SK-N-SH treated with all-trans-retinoic acid at 6 μM for 48 hours (cell line): ENCODE data around the gene THAP5.

ENCODE experiments used
- ATAC-seq: fragments of 200-7000 bp; cut with Tn5 transposase; 3 replicates; pipeline ENCODE4 v1.9.1; 2020; ENCODE audit warnings: mild to moderate bottlenecking, moderate library complexity
- ARNTL ChIP-seq: fragments of 450-650 bp; formaldehyde crosslinking; IDR thresholded peaks from 2 replicates; pipeline ENCODE4 v1.5.0; 2020; ENCODE audit warnings: low read depth, mild to moderate bottlenecking, moderate library complexity, borderline replicate concordance
- BACH2 ChIP-seq: fragments of 250-450 bp; sonication (Bioruptor Pico); IDR thresholded peaks from 2 replicates; pipeline ENCODE4 v1.9.0; 2021; ENCODE audit warnings: mild to moderate bottlenecking, borderline replicate concordance
- CSDC2 ChIP-seq: fragments of 250-450 bp; sonication (Bioruptor Pico); IDR thresholded peaks from 2 replicates; pipeline ENCODE4 v1.5.0; 2020; ENCODE audit warnings: mild to moderate bottlenecking, moderate library complexity
- ESRRG ChIP-seq: fragments of 250-450 bp; sonication (Bioruptor Pico); IDR thresholded peaks from 2 replicates; pipeline ENCODE4 v1.6.1; 2021; ENCODE audit warnings: mild to moderate bottlenecking
- GLIS3 ChIP-seq: fragments of 250-450 bp; sonication (Bioruptor Pico); IDR thresholded peaks from 2 replicates; pipeline ENCODE4 v1.5.0; 2020; ENCODE audit warnings: mild to moderate bottlenecking, moderate library complexity
- ISL1 ChIP-seq: fragments of 250-450 bp; sonication (Bioruptor Pico); IDR thresholded peaks from 2 replicates; pipeline ENCODE4 v2.1.2; 2022; ENCODE audit warnings: mild to moderate bottlenecking, moderate library complexity
- OSR1 ChIP-seq: fragments of 250-450 bp; sonication (Bioruptor Pico); IDR thresholded peaks from 2 replicates; pipeline ENCODE4 v1.8.0; 2022; ENCODE audit warnings: moderate library complexity, mild to moderate bottlenecking, inconsistent platforms
- PATZ1 ChIP-seq: fragments of 250-450 bp; sonication (Bioruptor Pico); IDR thresholded peaks from 2 replicates; pipeline ENCODE4 v1.8.0; 2020; ENCODE audit warnings: mild to moderate bottlenecking, moderate library complexity, borderline replicate concordance
- POU6F1 ChIP-seq: fragments of 250-450 bp; sonication (Bioruptor Pico); IDR thresholded peaks from 2 replicates; pipeline ENCODE4 v1.8.0; 2021; ENCODE audit warnings: low read depth, mild to moderate bottlenecking, moderate library complexity, borderline replicate concordance
- PPARA ChIP-seq: fragments of 250-450 bp; sonication (Bioruptor Pico); IDR thresholded peaks from 2 replicates; pipeline ENCODE4 v1.5.0; 2020; ENCODE audit warnings: mild to moderate bottlenecking, borderline replicate concordance
- TOX ChIP-seq: fragments of 250-450 bp; sonication (Bioruptor Pico); IDR thresholded peaks from 2 replicates; pipeline ENCODE4 v1.8.0; 2021; ENCODE audit warnings: mild to moderate bottlenecking, moderate library complexity, borderline replicate concordance
- TSHZ2 ChIP-seq: fragments of 250-450 bp; sonication (Bioruptor Pico); IDR thresholded peaks from 2 replicates; pipeline ENCODE4 v1.5.0; 2020; ENCODE audit warnings: mild to moderate bottlenecking, moderate library complexity
- ZC3H10 ChIP-seq: fragments of 250-450 bp; sonication (Bioruptor Pico); IDR thresholded peaks from 2 replicates; pipeline ENCODE4 v1.5.1; 2021; ENCODE audit warnings: mild to moderate bottlenecking, moderate library complexity
- ZFP3 ChIP-seq: fragments of 250-450 bp; sonication (Bioruptor Pico); IDR thresholded peaks from 2 replicates; pipeline ENCODE4 v1.5.0; 2020; ENCODE audit warnings: mild to moderate bottlenecking, moderate library complexity
- ZNF565 ChIP-seq: fragments of 450-650 bp; formaldehyde crosslinking; conservative IDR thresholded peaks from 2 replicates; pipeline ENCODE4 v1.5.0; 2020; ENCODE audit warnings: low read depth, mild to moderate bottlenecking, moderate library complexity
- ZNF70 ChIP-seq: fragments of 450-650 bp; formaldehyde crosslinking; IDR thresholded peaks from 2 replicates; pipeline ENCODE4 v1.5.0; 2020; ENCODE audit warnings: mild to moderate bottlenecking, moderate library complexity

The THAP5 gene

GRCh38 chr7:108515630-108516029 lies 53.9 kb downstream of the THAP5 start:
- no peak for ATAC-seq
- TF ChIP-seq CSDC2 (CRISPR knock-in tag) (no peak), ZNF565 (CRISPR knock-in tag) (no peak), ESRRG (CRISPR knock-in tag) (no peak), ARNTL (CRISPR knock-in tag) (no peak), ZC3H10 (CRISPR knock-in tag) (no peak), GLIS3 (CRISPR knock-in tag) (no peak), PATZ1 (CRISPR knock-in tag) (no peak), TOX (CRISPR knock-in tag) (no peak), POU6F1 (CRISPR knock-in tag) (no peak), ZFP3 (CRISPR knock-in tag) (no peak), PPARA (CRISPR knock-in tag) (no peak), ZNF70 (CRISPR knock-in tag) (no peak), OSR1 (CRISPR knock-in tag) (no peak), ISL1 (CRISPR knock-in tag) (no peak), TSHZ2 (CRISPR knock-in tag) (no peak), BACH2 (CRISPR knock-in tag) (no peak)
- TF ChIP-seq, all 23 proteins: peak for 0

GRCh38 chr7:108515013-108515412 lies 54.5 kb downstream of the THAP5 start:
- TF ChIP-seq GLIS3 (CRISPR knock-in tag) (no peak), BACH2 (CRISPR knock-in tag) (no peak), TOX (CRISPR knock-in tag) (no peak), PATZ1 (CRISPR knock-in tag) (no peak), ISL1 (CRISPR knock-in tag) (no peak), POU6F1 (CRISPR knock-in tag) (no peak), CSDC2 (CRISPR knock-in tag) (no peak)
- TF ChIP-seq, all 23 proteins: peak for 0
- no peak for ATAC-seq
